ENCODE results near the gene NRIP1. TPM values are rescaled to one million over a fixed set of nuclear protein-coding genes. Genes with fewer than 3 reads are reported as not detected.

NRIP1 gene
- total and polyA plus RNA-seq, 2 donors (not counting 1 experiment from before 2014, with no cell fraction given), result 3.3 to 32.1 TPM

- no peak overlapping the region for H3K4me3 ChIP-seq (ENCODE audit: control extremely low read depth in 1 of 5, extremely low read depth in 1 of 5, insufficient read depth in 1 of 5, low read depth in 2 of 5, low read length in 4 of 5)
- peaks cover 51% of the 10 kb centered on the region for H4K20me1 ChIP-seq (ENCODE audit: control insufficient read depth, insufficient read depth, low read length, poor library complexity, severe bottlenecking)
- TF ChIP-seq EZH2 (IDR thresholded peaks at IDR 0.05; ENCODE audit: borderline replicate concordance, insufficient read depth, low read depth, low read length, poor library complexity, severe bottlenecking), result no peak
- TF ChIP-seq CTCF (IDR thresholded peaks at IDR 0.05), result no peak
- ATAC-seq (ENCODE audit: low read depth) (no peak), DNase-seq (no peak)
- Mint-ChIP-seq H3K4me1 (peaks cover 43% of the 10 kb centered on the region), H3K27ac (no peak overlapping the region), H3K27me3 (no peaks in the 10 kb centered on the region), H3K9me3 (ENCODE audit: insufficient read depth) (no peaks in the 10 kb centered on the region), H3K4me3 (no peak overlapping the region)
- H3K79me2 ChIP-seq (ENCODE audit: control insufficient read depth, insufficient read depth, low read length), result peaks cover 89% of the 10 kb centered on the region
- no peak overlapping the region for H3K27ac ChIP-seq (ENCODE audit: low read length in 2 of 2)
- H3K9ac ChIP-seq (ENCODE audit: low read length), result no peak overlapping the region
- peaks cover 0 to 6% of the 10 kb centered on the region in 2 donors for H3K4me1 ChIP-seq (ENCODE audit: control insufficient read depth in 2 of 2, insufficient read depth in 2 of 2, low read length in 2 of 2)
- H3K36me3 ChIP-seq (replicated peaks in 1 of 2; ENCODE audit: control extremely low read depth in 1 of 2, control insufficient read depth in 1 of 2, extremely low read depth in 1 of 2, insufficient read depth in 2 of 2, low read length in 1 of 2), result peaks cover 0 to 1% of the 10 kb centered on the region in 2 experiments
- no peaks in the 10 kb centered on the region for H3K27me3 ChIP-seq (replicated peaks in 1 of 4; ENCODE audit: control extremely low read depth in 1 of 4, control insufficient read depth in 3 of 4, insufficient read depth in 4 of 4, low read length in 3 of 4)
- no peak overlapping the region for H2AFZ ChIP-seq (ENCODE audit: insufficient read depth, low read depth, low read length, poor library complexity, severe bottlenecking)
- H3K4me2 ChIP-seq (replicated peaks; ENCODE audit: low read depth, low read length, poor library complexity, severe bottlenecking), result no peak overlapping the region
- CTCF ChIA-PET, result no interaction called here
- intact Hi-C loops (cut with micrococcal nuclease), result no loop called here
- POLR2A ChIA-PET, result no interaction called here
- H3K9me3 ChIP-seq (ENCODE audit: control extremely low read depth in 1 of 3, control insufficient read depth in 2 of 3, insufficient read depth in 1 of 3, low read length in 2 of 3), result no peaks in the 10 kb centered on the region
Measured at GRCh38 chr21:15020797-15021196, 44.0 kb downstream of the NRIP1 start.

GRCh38 chr21:15018382-15018781 is 46.4 kb downstream of the NRIP1 start:
- Histone ChIP-seq H3K27me3 (replicated peaks in 1 of 4; ENCODE audit: control extremely low read depth in 1 of 4, control insufficient read depth in 3 of 4, insufficient read depth in 4 of 4, low read length in 3 of 4) (no peaks in the 10 kb centered on the region), H4K20me1 (ENCODE audit: control insufficient read depth, insufficient read depth, low read length, poor library complexity, severe bottlenecking) (peaks cover 50% of the 10 kb centered on the region), H3K36me3 (replicated peaks in 1 of 2; ENCODE audit: control extremely low read depth in 1 of 2, control insufficient read depth in 1 of 2, extremely low read depth in 1 of 2, insufficient read depth in 2 of 2, low read length in 1 of 2) (peaks cover 1 to 2% of the 10 kb centered on the region in 2 experiments), H3K9ac (ENCODE audit: low read length) (no peak overlapping the region), H3K79me2 (ENCODE audit: control insufficient read depth, insufficient read depth, low read length) (peaks cover 76% of the 10 kb centered on the region), H3K4me3 (ENCODE audit: control extremely low read depth in 1 of 5, extremely low read depth in 1 of 5, insufficient read depth in 1 of 5, low read depth in 2 of 5, low read length in 4 of 5) (no peak overlapping the region), H3K4me1 (ENCODE audit: control insufficient read depth in 2 of 2, insufficient read depth in 2 of 2, low read length in 2 of 2) (peaks cover 0 to 6% of the 10 kb centered on the region in 2 donors), H2AFZ (ENCODE audit: insufficient read depth, low read depth, low read length, poor library complexity, severe bottlenecking) (no peak overlapping the region), H3K9me3 (ENCODE audit: control extremely low read depth in 1 of 3, control insufficient read depth in 2 of 3, insufficient read depth in 1 of 3, low read length in 2 of 3) (no peaks in the 10 kb centered on the region), H3K4me2 (replicated peaks; ENCODE audit: low read depth, low read length, poor library complexity, severe bottlenecking) (no peak overlapping the region), H3K27ac (ENCODE audit: low read length in 2 of 2) (no peak overlapping the region)
- no peaks in the 10 kb centered on the region for H3K27me3 Mint-ChIP-seq
- no peak for TF ChIP-seq CTCF (IDR thresholded peaks at IDR 0.05)
- no peak for TF ChIP-seq EZH2 (IDR thresholded peaks at IDR 0.05; ENCODE audit: borderline replicate concordance, insufficient read depth, low read depth, low read length, poor library complexity, severe bottlenecking)
- no peaks in the 10 kb centered on the region for H3K9me3 Mint-ChIP-seq (ENCODE audit: insufficient read depth)
- H3K4me3 Mint-ChIP-seq, result no peak overlapping the region
- ATAC-seq (ENCODE audit: low read depth) (no peak), DNase-seq (no peak)
- H3K27ac Mint-ChIP-seq, result no peak overlapping the region
- CTCF ChIA-PET, result no interaction called here
- H3K4me1 Mint-ChIP-seq, result peaks cover 28% of the 10 kb centered on the region
- WGBS (ENCODE audit: insufficient coverage), result no CpG with 5 or more reads among the region's 2 CpGs
- POLR2A ChIA-PET, result no interaction called here
- intact Hi-C loops (cut with micrococcal nuclease), result no loop called here

Data from B cell (primary cell).